ENCODE measurements around the gene DHRS4L2.
"Not testable (repeated sequence)": the region's sequence is repeated elsewhere in the genome, so short reads cannot be mapped to it uniquely, and the experiment has no call there.

The DHRS4L2 gene

DNA sequence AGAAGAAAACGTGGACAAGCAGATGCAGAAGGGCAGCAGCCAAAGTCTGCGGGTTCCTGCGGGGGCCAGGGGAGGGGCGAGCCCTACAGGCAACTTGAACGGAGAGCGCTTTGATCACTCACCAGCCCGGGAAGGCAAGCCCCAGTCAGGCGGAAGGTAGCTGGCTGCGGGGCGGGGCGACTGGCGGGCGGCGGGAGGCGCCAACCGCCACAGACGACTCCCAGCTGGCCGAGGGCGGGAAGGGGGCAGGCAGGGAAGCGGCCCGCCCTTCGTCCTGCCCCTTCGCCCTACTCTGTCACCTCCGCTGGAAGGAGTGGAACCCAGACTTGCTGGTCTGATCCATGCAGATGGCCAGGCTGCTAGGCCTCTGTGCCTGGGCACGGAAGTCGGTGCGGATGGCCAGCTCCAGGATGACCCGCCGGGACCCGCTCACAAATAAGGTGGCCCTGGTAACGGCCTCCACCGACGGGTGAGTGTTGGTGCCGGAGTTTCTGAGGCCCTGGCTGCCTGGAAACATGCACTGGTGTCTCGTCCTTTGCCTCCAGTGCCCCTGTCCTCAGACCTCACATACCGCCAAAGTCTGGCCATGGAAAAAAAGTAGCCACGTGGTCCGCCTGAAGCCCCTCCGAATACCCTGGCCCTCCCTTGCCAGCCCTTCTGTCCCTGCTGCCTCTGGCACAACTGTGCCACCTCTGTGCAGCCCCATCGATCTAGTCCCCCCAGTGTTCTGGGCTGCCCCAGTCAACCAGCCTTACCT is at the start of gene DHRS4L2:
TSS of gene DHRS4L2 (plus strand) at position 323 of the 757 bp plus-strand sequence. CDS start at position 342, 19 bp downstream.
- peak; percentile 71 for DNase-seq (ENCODE audit: low spot score)

DNA sequence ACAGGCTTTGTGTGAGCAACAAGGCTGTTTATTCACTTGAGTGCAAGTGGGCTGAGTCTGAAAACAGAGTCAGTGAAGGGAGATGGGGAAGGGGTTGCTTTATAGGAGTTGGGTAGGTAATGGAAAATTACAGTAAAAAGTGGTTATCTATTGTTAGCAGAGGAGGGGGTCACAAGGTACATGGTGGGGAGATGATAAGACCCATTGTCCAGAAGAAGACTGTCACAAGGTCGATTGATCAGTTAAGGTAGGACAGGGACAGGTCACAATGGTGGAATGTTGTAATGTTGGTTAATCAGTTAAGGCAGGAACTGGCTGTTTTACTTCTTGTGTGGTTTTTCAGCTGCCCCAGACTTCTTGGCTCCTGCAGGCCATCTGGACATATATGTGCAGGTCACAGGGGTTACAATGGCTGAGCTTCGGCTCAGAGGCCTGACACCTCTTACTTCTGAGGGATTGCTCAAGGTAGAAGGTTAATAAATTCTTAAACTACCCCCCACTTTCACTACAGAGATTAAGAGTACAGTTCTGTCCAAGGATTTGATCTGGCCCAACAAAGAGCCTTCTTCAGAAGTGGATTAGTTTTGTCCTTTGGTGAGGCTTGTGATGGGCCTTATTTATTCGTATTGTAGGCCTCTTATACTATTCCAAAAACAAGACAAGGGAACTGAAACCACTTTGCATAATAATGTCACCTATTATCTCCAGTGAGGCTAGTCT is 49.0 kb upstream of the DHRS4L2 start:
- no peak for DNase-seq (ENCODE audit: low spot score)

- no peak for DNase-seq (ENCODE audit: low spot score)
Observed at GRCh38 chr14:23941230-23941629, 47.5 kb upstream of the DHRS4L2 start.

GRCh38 chr14:23941669-23942068 is 47.1 kb upstream of the DHRS4L2 start:
- DNase-seq (ENCODE audit: low spot score) = no peak

DNA sequence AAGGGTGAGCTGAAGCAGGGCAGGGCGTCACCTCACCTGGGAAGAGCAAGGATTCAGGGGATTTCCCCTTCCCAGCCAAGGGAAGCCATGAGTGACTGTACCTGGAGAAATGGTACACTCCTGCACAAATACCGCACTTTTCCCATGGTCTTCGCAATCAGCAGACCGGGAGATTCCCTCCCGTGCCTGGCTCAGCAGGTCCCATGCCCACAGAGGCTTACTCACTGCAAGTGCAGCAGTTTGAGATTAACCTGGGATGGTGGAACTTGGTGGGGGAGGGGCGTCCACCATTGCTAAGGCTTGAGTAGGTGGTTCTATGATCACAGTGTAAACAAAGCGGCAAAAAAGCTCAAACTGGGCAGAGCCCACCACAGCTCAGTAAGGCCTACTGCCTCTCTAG is 46.1 kb upstream of the DHRS4L2 start:
- no peak for DNase-seq (ENCODE audit: low spot score)

- DNase-seq (ENCODE audit: low spot score) = not testable (repeated sequence)
Observed at GRCh38 chr14:23949069-23949468, 39.7 kb upstream of the DHRS4L2 start.

GRCh38 chr14:23950411-23951135 is 38.2 kb upstream of the DHRS4L2 start:
- DNase-seq (ENCODE audit: low spot score) = no peak

GRCh38 chr14:23951136-23951466 is 37.6 kb upstream of the DHRS4L2 start:
- not testable (repeated sequence) for DNase-seq (ENCODE audit: low spot score)

DNA sequence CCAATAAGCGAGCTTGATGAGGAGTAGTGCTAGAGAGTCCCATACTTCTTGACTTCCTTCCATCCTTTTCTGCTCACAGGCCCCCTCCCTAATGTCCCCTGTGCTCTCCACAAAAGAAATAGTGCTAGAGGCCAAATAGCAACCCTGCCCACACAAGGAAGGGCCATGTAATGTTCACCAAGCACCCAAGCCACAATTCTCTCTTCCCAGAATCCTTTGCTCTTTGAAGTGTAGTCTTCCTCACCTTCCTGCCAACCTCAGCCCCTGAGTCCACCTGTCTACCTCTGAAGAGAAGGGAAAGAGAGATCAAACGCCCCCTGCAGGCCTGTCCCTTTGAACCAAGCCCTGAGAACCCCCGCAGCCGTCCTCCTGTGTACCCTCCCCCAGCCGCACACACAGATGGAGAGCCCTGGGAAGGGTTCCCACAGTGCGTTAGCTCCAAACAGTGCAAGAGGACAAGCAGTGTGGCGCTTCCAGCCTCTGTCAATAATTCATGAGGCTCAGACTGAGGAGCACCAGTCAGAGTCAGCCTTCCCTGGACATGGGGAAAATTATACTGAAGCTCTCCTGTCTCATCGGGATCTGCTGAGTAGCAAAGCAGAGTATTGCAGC is 37.0 kb upstream of the DHRS4L2 start:
- no peak for DNase-seq (ENCODE audit: low spot score)

GRCh38 chr14:23953116-23953463 is 35.6 kb upstream of the DHRS4L2 start:
- DNase-seq (ENCODE audit: low spot score) = not testable (repeated sequence)

- peak; percentile 82 for DNase-seq (ENCODE audit: low spot score)
Observed at GRCh38 chr14:23953464-23954278, 35.1 kb upstream of the DHRS4L2 start, which contains the start of gene DHRS4. Gene DHRS4, plus strand, starts transcription at chr14:23953770. Its CDS starts 19 bp downstream, at chr14:23953789.

GRCh38 chr14:23954279-23954614 is 34.5 kb upstream of the DHRS4L2 start:
- DNase-seq (ENCODE audit: low spot score) = not testable (repeated sequence)

- DNase-seq (ENCODE audit: low spot score) = not testable (repeated sequence)
Observed at GRCh38 chr14:23954965-23955364, 33.8 kb upstream of the DHRS4L2 start.

DNA sequence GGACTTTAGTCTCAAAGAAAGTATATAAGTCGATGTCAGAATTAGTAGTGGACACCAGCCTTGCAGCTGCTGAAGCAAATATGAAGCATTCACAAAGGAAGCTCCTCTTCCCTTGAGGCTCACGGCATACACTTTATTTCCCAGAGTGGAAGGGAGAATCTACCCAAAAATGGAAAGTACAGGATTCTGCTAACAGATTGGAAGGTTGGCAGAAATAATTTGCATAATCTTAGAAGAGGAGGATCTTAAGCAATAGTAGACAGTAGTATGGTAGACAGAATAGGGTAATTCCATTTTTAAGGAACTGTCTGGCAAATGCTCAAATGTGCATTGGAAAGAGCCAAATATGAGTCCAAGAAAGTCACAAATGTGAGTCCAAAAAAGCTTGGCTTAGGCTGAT is 32.9 kb upstream of the DHRS4L2 start:
- not testable (repeated sequence) for DNase-seq (ENCODE audit: low spot score)

DNA sequence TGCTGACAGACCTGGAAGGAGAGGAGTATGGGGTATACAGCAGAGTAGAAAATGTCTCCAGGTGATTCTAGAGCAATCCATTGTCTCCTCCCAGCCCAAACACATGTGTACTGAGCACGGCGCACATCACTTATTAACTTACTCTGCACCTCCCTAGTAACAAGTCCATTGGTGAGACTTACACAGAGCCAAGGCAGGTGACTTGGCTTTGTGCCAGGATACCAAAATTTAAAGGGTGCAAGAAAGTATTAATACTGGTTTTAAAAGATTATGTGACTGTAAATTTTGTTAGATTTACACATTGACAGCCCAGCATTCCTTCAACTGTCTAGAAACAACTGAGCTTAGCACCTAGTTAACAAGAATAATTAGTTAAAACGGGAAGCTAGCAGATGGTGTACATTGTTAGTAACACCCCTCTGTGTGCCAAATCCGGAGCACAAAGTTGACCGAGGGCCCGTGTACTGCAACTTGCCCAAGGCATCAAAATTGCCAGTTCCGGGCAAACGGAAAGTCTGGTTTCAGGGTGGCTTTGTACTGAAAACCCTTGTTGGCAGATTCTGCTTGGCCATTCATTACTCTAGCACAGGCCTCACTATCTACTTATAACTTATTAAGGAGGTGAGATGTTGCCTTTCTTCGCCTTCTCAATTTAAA is 30.7 kb upstream of the DHRS4L2 start:
- not testable (repeated sequence) for DNase-seq (ENCODE audit: low spot score)

- DNase-seq (ENCODE audit: low spot score) = not testable (repeated sequence)
Observed at GRCh38 chr14:23960899-23961298, 27.8 kb upstream of the DHRS4L2 start.

DNA sequence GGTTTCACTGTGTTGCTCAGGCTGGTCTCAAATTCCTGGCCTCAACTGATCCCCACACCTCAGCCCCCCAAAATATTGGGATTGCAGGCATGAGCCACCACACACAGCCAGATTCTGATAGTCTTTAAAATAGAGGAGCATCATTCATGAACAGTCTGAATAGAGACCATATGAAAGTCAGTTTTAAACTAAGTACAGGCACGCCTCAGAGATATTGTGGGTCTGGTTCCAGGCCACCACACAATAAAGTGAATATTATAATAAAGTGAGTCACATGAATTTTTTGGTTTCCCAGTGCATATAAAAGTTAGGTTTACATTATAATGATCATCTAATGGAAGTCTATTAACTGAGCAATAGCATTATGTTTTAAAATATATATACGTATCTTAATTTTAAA is 27.0 kb upstream of the DHRS4L2 start:
- DNase-seq (ENCODE audit: low spot score) = not testable (repeated sequence)

GRCh38 chr14:23969130-23969480 is 19.6 kb upstream of the DHRS4L2 start:
- DNase-seq (ENCODE audit: low spot score) = not testable (repeated sequence)

DNA sequence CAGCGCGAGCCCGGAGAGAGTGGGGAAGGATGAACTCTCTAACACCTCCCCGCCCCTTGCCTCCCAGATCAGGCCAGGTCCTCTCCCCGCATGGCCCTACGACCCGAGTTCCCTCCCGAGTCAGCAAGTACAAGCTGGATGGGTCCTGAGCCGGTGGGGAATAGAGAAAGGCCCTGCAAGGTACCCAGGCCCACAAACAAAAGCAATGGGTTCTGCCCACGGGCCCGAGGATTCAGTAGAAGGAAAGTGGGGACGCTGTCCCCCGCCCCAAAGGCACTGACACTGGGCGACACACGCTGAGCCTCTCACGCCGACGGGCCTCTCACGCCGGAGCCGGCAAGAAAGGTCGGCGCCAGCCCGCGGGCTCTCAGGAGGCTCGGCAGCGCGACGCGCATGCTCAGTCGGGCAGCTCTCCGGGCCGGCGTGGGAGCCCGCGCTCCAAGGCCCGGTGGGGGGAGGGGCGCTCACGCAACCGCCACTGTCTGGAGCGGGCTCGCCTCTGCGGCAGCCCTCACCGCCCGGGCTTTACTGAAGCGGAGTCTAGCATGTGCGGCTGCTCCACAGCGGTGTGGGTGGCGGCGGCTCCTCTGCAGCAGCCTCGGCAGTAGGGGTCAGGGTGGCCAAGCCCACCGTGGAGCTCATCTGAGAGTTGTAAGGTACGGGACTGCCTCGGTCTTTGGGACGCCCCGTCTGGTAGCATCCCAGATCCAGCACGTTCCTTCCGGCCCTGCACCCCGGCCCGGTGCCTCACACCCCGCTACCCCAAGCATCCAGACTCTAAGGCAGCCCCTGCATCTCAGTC is 19.0 kb upstream of the DHRS4L2 start:
- DNase-seq (ENCODE audit: low spot score) = peak; percentile 37

GRCh38 chr14:23970283-23970659 is 18.5 kb upstream of the DHRS4L2 start:
- DNase-seq (ENCODE audit: low spot score) = not testable (repeated sequence)

All from CD4-positive, alpha-beta T cell treated with Interleukin-15 for 4 hours (primary cell).